BLaER1 (cell line): Measurements from ENCODE around the gene COLEC12.

Experiments
- H3K27ac ChIP-seq: shearing (Covaris generic); formaldehyde crosslinking; 2 replicates; pipeline ENCODE4 v1.8.1; 2022
- H3K27me3 ChIP-seq: shearing (Covaris generic); formaldehyde crosslinking; 2 replicates; pipeline ENCODE4 v1.8.1; 2022
- H3K36me3 ChIP-seq: shearing (Covaris generic); formaldehyde crosslinking; 2 replicates; pipeline ENCODE4 v1.8.1; 2022
- H3K4me1 ChIP-seq: shearing (Covaris generic); formaldehyde crosslinking; 2 replicates; pipeline ENCODE4 v1.8.1; 2022
- H3K4me2 ChIP-seq: shearing (Covaris generic); formaldehyde crosslinking; 2 replicates; pipeline ENCODE4 v1.8.1; 2022
- H3K4me3 ChIP-seq: shearing (Covaris generic); formaldehyde crosslinking; 2 replicates; pipeline ENCODE4 v1.8.1; 2022
- H3K9ac ChIP-seq: shearing (Covaris generic); formaldehyde crosslinking; 2 replicates; pipeline ENCODE4 v1.8.1; 2022
- H3K9me3 ChIP-seq: shearing (Covaris generic); formaldehyde crosslinking; 2 replicates; pipeline ENCODE4 v1.8.1; 2022
- H4K20me1 ChIP-seq: shearing (Covaris generic); formaldehyde crosslinking; 2 replicates; pipeline ENCODE4 v1.8.1; 2022
- Cebpa-rat ChIP-seq: shearing (Covaris generic); IDR thresholded peaks from 2 replicates; pipeline ENCODE4 v1.8.1; 2022

Gene COLEC12

GRCh38 chr18:448116-448790 is 52.2 kb downstream of the COLEC12 start:
- H3K4me3 ChIP-seq: no peak overlapping the region
- no peak overlapping the region for H3K27ac ChIP-seq
- H3K4me2 ChIP-seq: no peak overlapping the region
- no peaks in the 10 kb centered on the region for H3K27me3 ChIP-seq
- H3K9me3 ChIP-seq: peaks cover 28% of the 10 kb centered on the region
- no peaks in the 10 kb centered on the region for H4K20me1 ChIP-seq
- H3K9ac ChIP-seq: no peak overlapping the region
- TF ChIP-seq Cebpa-rat: no peak
- H3K36me3 ChIP-seq: no peaks in the 10 kb centered on the region
- peaks cover 19% of the 10 kb centered on the region for H3K4me1 ChIP-seq

- Histone ChIP-seq H3K9me3 (peaks cover 25% of the 10 kb centered on the region), H3K4me3 (no peak overlapping the region), H3K4me1 (peaks cover 7% of the 10 kb centered on the region), H3K27me3 (no peaks in the 10 kb centered on the region), H3K4me2 (peak overlapping the region; percentile 1; the same call in 1 of the 2 replicates), H4K20me1 (no peaks in the 10 kb centered on the region), H3K36me3 (no peaks in the 10 kb centered on the region), H3K27ac (no peak overlapping the region), H3K9ac (no peak overlapping the region)
- no peak for TF ChIP-seq Cebpa-rat
Measured at GRCh38 chr18:446941-447560, 53.5 kb downstream of the COLEC12 start.

- no peaks in the 10 kb centered on the region for H3K27me3 ChIP-seq
- no peak for TF ChIP-seq Cebpa-rat
Measured at GRCh38 chr18:445055-445454, 55.4 kb downstream of the COLEC12 start.

GRCh38 chr18:438571-438970 is 61.9 kb downstream of the COLEC12 start:
- H3K4me2 ChIP-seq: no peak overlapping the region
- no peaks in the 10 kb centered on the region for H3K36me3 ChIP-seq
- H3K4me1 ChIP-seq: no peaks in the 10 kb centered on the region
- H3K27me3 ChIP-seq: no peaks in the 10 kb centered on the region
- H3K9ac ChIP-seq: no peak overlapping the region
- no peak overlapping the region for H3K4me3 ChIP-seq
- TF ChIP-seq Cebpa-rat: no peak
- no peaks in the 10 kb centered on the region for H4K20me1 ChIP-seq
- no peaks in the 10 kb centered on the region for H3K9me3 ChIP-seq
- no peak overlapping the region for H3K27ac ChIP-seq

More at GRCh38 chr18:445055-445454, 55.4 kb downstream of the COLEC12 start:
- no peak overlapping the region for H3K4me2 ChIP-seq
- H3K9me3 ChIP-seq: peaks cover 5% of the 10 kb centered on the region
- no peak overlapping the region for H3K4me3 ChIP-seq
- no peaks in the 10 kb centered on the region for H4K20me1 ChIP-seq
- no peak overlapping the region for H3K27ac ChIP-seq
- no peaks in the 10 kb centered on the region for H3K36me3 ChIP-seq
- no peak overlapping the region for H3K9ac ChIP-seq
- 0 out of 2 replicates have a peak, but pooled peaks cover 4% of the 10 kb centered on the region for H3K4me1 ChIP-seq

- 0 out of 2 replicates have a peak, but pooled peaks cover 4% of the 10 kb centered on the region for H3K4me1 ChIP-seq
- no peak for TF ChIP-seq Cebpa-rat
Measured at GRCh38 chr18:435940-436339, 64.6 kb downstream of the COLEC12 start.

GRCh38 chr18:434410-434809 is 66.1 kb downstream of the COLEC12 start:
- Histone ChIP-seq H4K20me1 (no peaks in the 10 kb centered on the region), H3K9ac (no peak overlapping the region), H3K27me3 (no peaks in the 10 kb centered on the region), H3K4me1 (0 out of 2 replicates have a peak, but pooled peaks cover 4% of the 10 kb centered on the region), H3K27ac (no peak overlapping the region), H3K36me3 (no peaks in the 10 kb centered on the region), H3K9me3 (no peaks in the 10 kb centered on the region), H3K4me3 (no peak overlapping the region), H3K4me2 (no peak overlapping the region)
- TF ChIP-seq Cebpa-rat: no peak

More at GRCh38 chr18:435940-436339, 64.6 kb downstream of the COLEC12 start:
- Histone ChIP-seq H3K27me3 (no peaks in the 10 kb centered on the region), H3K9me3 (no peaks in the 10 kb centered on the region), H3K36me3 (no peaks in the 10 kb centered on the region), H3K27ac (no peak overlapping the region), H3K9ac (no peak overlapping the region), H4K20me1 (no peaks in the 10 kb centered on the region), H3K4me3 (no peak overlapping the region), H3K4me2 (no peak overlapping the region)

GRCh38 chr18:433960-434359 is 66.5 kb downstream of the COLEC12 start:
- Histone ChIP-seq H4K20me1 (no peaks in the 10 kb centered on the region), H3K9me3 (no peaks in the 10 kb centered on the region), H3K4me3 (no peak overlapping the region), H3K27ac (no peak overlapping the region), H3K4me1 (0 out of 2 replicates have a peak, but pooled peaks cover 4% of the 10 kb centered on the region), H3K36me3 (no peaks in the 10 kb centered on the region), H3K4me2 (no peak overlapping the region), H3K27me3 (no peaks in the 10 kb centered on the region), H3K9ac (no peak overlapping the region)
- no peak for TF ChIP-seq Cebpa-rat

GRCh38 chr18:433298-433697 is 67.2 kb downstream of the COLEC12 start:
- Histone ChIP-seq H3K4me3 (no peak overlapping the region), H3K9ac (no peak overlapping the region), H3K27ac (no peak overlapping the region), H3K36me3 (no peaks in the 10 kb centered on the region), H3K4me2 (no peak overlapping the region), H4K20me1 (no peaks in the 10 kb centered on the region), H3K27me3 (no peaks in the 10 kb centered on the region), H3K4me1 (0 out of 2 replicates have a peak, but pooled peaks cover 4% of the 10 kb centered on the region), H3K9me3 (no peaks in the 10 kb centered on the region)
- no peak for TF ChIP-seq Cebpa-rat

GRCh38 chr18:432791-433190 is 67.7 kb downstream of the COLEC12 start:
- no peaks in the 10 kb centered on the region for H3K27me3 ChIP-seq
- TF ChIP-seq Cebpa-rat: no peak
- no peaks in the 10 kb centered on the region for H4K20me1 ChIP-seq
- no peaks in the 10 kb centered on the region for H3K36me3 ChIP-seq
- 0 out of 2 replicates have a peak, but pooled peaks cover 4% of the 10 kb centered on the region for H3K4me1 ChIP-seq
- no peak overlapping the region for H3K27ac ChIP-seq
- no peak overlapping the region for H3K4me3 ChIP-seq
- H3K4me2 ChIP-seq: no peak overlapping the region
- no peak overlapping the region for H3K9ac ChIP-seq
- H3K9me3 ChIP-seq: no peaks in the 10 kb centered on the region

GRCh38 chr18:429030-429429 is 71.5 kb downstream of the COLEC12 start:
- no peak overlapping the region for H3K4me3 ChIP-seq
- no peak for TF ChIP-seq Cebpa-rat
- H3K36me3 ChIP-seq: no peaks in the 10 kb centered on the region
- 0 out of 2 replicates have a peak, but pooled peaks cover 4% of the 10 kb centered on the region for H3K4me1 ChIP-seq
- H3K4me2 ChIP-seq: no peak overlapping the region
- H3K9me3 ChIP-seq: no peaks in the 10 kb centered on the region
- H3K27ac ChIP-seq: no peak overlapping the region
- H3K9ac ChIP-seq: no peak overlapping the region
- no peaks in the 10 kb centered on the region for H4K20me1 ChIP-seq
- H3K27me3 ChIP-seq: no peaks in the 10 kb centered on the region
